HG03108 (cell line): Measurements from ENCODE around the gene THADA.
"Not testable (repeated sequence)": the region's sequence is repeated elsewhere in the genome, so short reads cannot be mapped to it uniquely, and the experiment has no call there.

Source experiments
- ATAC-seq: cut with Tn5 transposase; IDR thresholded peaks from one replicate; pipeline ENCODE4 v1.9.1; 2021; ENCODE audit warnings: moderate library complexity; ENCODE audit not compliant: unreplicated experiment

THADA gene

GRCh38 chr2:43393918-43394317 lies 201.9 kb downstream of the THADA start:
- no peak for ATAC-seq

- ATAC-seq: no peak
These were observed 204.0 kb downstream of the THADA start for GRCh38 chr2:43391878-43392215.

- ATAC-seq: no peak
These were observed 204.5 kb downstream of the THADA start for GRCh38 chr2:43391201-43391877.

GRCh38 chr2:43389581-43390466 lies 206.0 kb downstream of the THADA start:
- ATAC-seq: no peak

- ATAC-seq: no peak
These were observed 207.5 kb downstream of the THADA start for GRCh38 chr2:43388371-43388770.

GRCh38 chr2:43387092-43388062 lies 208.5 kb downstream of the THADA start:
- ATAC-seq: peak; percentile 74

- ATAC-seq: not testable (repeated sequence)
These were observed 209.2 kb downstream of the THADA start for GRCh38 chr2:43386679-43387078.

- ATAC-seq: no peak
These were observed 211.7 kb downstream of the THADA start for GRCh38 chr2:43384143-43384542.

GRCh38 chr2:43383533-43383932 lies 212.3 kb downstream of the THADA start:
- no peak for ATAC-seq

- no peak for ATAC-seq
These were observed 216.3 kb downstream of the THADA start for GRCh38 chr2:43379494-43379893.

- no peak for ATAC-seq
These were observed 218.5 kb downstream of the THADA start for GRCh38 chr2:43377327-43377726.

- no peak for ATAC-seq
These were observed 219.2 kb downstream of the THADA start for GRCh38 chr2:43376523-43377198.

- no peak for ATAC-seq
These were observed 219.9 kb downstream of the THADA start for GRCh38 chr2:43375746-43376522.

- ATAC-seq: no peak
These were observed 223.3 kb downstream of the THADA start for GRCh38 chr2:43372416-43373081.

- ATAC-seq: no peak
These were observed 225.1 kb downstream of the THADA start for GRCh38 chr2:43370705-43371104.

GRCh38 chr2:43370146-43370545 lies 225.7 kb downstream of the THADA start:
- no peak for ATAC-seq

GRCh38 chr2:43368483-43369385 lies 227.1 kb downstream of the THADA start:
- ATAC-seq: no peak
